ENCODE measurements around the gene PDE6B.

Gene PDE6B

GRCh38 chr4:626201-627091 lies 1.1 kb downstream of the PDE6B start:
- POLR2A ChIA-PET: no interaction called here
- H3K4me3 ChIP-seq (ENCODE audit: low read depth, low read length): no peak overlapping the region
- DNase-seq (ENCODE audit: low read depth, low spot score): no peak
- TF ChIP-seq, protein P1, sequence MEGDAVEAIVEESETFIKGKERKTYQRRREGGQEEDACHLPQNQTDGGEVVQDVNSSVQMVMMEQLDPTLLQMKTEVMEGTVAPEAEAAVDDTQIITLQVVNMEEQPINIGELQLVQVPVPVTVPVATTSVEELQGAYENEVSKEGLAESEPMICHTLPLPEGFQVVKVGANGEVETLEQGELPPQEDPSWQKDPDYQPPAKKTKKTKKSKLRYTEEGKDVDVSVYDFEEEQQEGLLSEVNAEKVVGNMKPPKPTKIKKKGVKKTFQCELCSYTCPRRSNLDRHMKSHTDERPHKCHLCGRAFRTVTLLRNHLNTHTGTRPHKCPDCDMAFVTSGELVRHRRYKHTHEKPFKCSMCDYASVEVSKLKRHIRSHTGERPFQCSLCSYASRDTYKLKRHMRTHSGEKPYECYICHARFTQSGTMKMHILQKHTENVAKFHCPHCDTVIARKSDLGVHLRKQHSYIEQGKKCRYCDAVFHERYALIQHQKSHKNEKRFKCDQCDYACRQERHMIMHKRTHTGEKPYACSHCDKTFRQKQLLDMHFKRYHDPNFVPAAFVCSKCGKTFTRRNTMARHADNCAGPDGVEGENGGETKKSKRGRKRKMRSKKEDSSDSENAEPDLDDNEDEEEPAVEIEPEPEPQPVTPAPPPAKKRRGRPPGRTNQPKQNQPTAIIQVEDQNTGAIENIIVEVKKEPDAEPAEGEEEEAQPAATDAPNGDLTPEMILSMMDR (IDR thresholded peaks at IDR 0.05; ENCODE audit: insufficient read depth, low read length, missing control alignments): no peak
- CTCF ChIA-PET: no interaction called here

DNA sequence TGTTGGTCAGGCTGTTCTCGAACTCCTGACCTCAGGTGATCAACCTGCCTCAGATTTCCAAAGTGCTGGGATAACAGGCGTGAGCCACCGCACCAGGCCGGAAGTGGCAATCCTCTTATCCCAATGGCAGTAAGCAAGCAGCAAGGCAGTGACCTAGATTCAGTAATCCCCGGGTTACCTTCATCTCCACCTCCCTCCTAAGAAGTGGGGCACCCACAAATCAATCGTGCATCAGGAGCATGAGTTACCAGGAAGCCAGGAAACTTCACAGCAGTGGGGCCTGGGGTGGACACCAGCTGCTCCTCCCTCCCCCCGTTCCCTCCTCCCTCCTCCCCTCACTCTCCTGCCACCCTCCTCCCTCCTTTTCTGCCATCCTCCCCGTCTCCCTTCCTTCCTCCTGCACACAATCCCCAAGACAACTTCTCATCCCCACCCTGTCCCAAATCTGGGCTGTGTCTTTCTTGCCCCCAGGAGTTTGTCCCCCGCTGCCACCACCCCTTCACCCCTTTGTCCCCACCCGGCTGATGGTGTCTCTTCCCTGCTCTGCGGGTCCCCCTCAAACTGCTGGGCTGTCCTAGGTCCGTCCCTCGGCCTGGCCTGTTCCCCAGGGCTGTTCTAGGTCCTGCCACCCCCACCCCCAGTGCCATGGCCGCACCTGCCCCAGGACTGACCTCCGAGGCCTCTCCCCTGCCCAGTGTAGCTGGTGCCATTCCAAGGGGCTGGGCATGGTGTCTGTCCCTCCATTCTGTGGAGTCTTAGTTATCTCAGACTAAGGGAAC lies 2.2 kb downstream of the PDE6B start:
- no peak overlapping the region for H3K4me3 ChIP-seq (ENCODE audit: low read depth, low read length)
- POLR2A ChIA-PET: no interaction called here
- TF ChIP-seq, protein P1 (IDR thresholded peaks at IDR 0.05; ENCODE audit: insufficient read depth, low read length, missing control alignments): no peak
- DNase-seq (ENCODE audit: low read depth, low spot score): no peak
- CTCF ChIA-PET: no interaction called here

GRCh38 chr4:628311-628741 lies 3.0 kb downstream of the PDE6B start:
- POLR2A ChIA-PET: no interaction called here
- DNase-seq (ENCODE audit: low read depth, low spot score): no peak
- TF ChIP-seq, protein P1 (IDR thresholded peaks at IDR 0.05; ENCODE audit: insufficient read depth, low read length, missing control alignments): no peak
- no peak overlapping the region for H3K4me3 ChIP-seq (ENCODE audit: low read depth, low read length)
- CTCF ChIA-PET: no interaction called here

GRCh38 chr4:628821-629635 lies 3.7 kb downstream of the PDE6B start:
- CTCF ChIA-PET: no interaction called here
- no peak for DNase-seq (ENCODE audit: low read depth, low spot score)
- POLR2A ChIA-PET: no interaction called here

DNA sequence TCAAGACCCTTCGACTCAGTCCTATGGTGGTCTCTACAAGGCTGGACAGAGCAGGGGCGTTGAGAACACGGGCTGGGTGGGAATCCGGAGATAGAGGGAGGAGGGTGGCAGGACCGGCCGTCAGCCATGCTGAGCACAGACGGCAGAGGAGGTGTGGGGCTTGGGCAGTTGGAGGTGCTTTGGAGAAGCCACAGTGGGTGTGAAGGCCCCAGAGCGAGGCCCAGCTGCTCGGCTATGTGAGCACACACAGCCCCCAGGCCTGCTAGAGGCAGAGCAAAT lies 4.2 kb downstream of the PDE6B start:
- no peak for DNase-seq (ENCODE audit: low read depth, low spot score)
- POLR2A ChIA-PET: no interaction called here
- H3K4me3 ChIP-seq (ENCODE audit: low read depth, low read length): no peak overlapping the region
- CTCF ChIA-PET: no interaction called here
- TF ChIP-seq, protein P1 (IDR thresholded peaks at IDR 0.05; ENCODE audit: insufficient read depth, low read length, missing control alignments): no peak

More at GRCh38 chr4:628821-629635, 3.7 kb downstream of the PDE6B start:
- no peak overlapping the region for H3K4me3 ChIP-seq (ENCODE audit: low read depth, low read length)
- TF ChIP-seq, protein P1 (IDR thresholded peaks at IDR 0.05; ENCODE audit: insufficient read depth, low read length, missing control alignments): no peak
